GM21576 (cell line): Measurements from ENCODE around the gene STX18.
"Not testable (repeated sequence)": the region's sequence is repeated elsewhere in the genome, so short reads cannot be mapped to it uniquely, and the experiment has no call there.

Experiments
- ATAC-seq: cut with Tn5 transposase; IDR thresholded peaks from one replicate; pipeline ENCODE4 v1.9.1; 2021; ENCODE audit warnings: mild to moderate bottlenecking, moderate library complexity; ENCODE audit not compliant: unreplicated experiment

STX18 gene

DNA sequence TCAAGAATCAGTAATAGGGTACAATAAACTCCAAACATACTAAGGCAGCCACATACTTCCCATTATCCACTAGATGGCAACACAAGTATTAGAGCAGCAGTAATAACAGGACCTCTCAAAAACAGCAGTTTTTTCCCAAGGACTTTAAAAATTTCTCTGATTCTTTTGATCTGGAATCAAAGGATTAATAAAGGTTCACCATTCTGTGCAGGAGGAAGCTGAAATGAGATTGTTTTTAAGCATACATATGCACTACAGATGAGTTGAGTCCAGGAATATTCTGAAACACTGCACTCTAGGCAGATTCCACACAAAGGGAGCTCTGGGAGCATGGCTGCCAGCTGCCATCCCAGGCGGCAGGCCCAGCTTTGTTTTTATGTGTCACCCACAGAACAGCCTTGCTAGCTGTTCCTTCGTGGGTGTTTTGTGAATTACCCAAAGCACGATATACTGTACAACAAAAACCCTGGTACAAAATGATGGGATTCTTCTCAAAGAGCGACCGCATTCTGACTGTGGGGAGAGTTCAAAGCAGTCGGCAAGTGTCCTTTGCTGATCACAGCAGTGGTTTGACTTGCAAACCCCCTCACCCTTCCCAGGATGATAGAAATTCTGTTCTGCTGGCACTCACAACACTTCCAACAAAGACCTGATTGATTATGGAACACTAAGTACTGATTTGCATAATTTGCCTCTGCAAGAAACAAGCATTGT, 61.0 kb downstream of the STX18 start:
- ATAC-seq: no peak

GRCh38 chr4:4480205-4480604, 61.6 kb downstream of the STX18 start:
- ATAC-seq: no peak

DNA sequence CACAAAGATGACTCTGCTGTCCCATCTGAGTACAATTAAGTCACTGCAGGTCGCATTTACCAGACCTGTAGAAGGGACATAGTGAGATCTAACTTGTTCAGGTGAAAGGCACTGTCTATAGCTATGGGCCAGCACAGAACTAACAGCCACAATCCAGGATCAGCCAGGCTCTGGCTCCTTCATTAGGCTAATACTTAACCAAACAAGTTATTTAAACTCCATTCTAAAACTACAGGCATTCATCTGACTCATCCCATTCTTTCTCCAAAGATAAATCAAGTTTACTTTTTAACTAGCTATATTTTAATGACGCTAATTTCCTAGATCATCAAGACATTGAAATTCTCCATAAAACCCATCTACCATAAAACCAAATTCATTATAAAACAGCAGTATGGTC, 62.5 kb downstream of the STX18 start:
- no peak for ATAC-seq

DNA sequence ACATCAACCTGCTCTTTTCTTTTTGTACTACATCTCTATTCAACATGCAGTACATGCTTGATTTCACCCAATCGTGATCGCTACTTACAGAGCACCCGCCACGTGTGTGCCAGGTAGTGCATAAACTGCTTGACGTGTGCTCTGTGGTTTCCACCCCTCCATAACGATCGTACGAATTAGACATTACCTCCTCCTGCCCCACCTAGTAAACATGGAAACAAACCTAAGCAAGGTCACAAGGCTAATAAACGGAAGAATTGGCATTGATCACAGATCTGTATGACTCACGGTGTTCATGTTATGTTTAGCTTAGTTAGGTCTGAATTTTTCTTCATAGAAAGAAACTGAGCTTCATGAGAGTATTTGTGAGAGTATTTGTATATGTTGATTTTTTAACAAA, 64.1 kb downstream of the STX18 start:
- ATAC-seq: no peak

DNA sequence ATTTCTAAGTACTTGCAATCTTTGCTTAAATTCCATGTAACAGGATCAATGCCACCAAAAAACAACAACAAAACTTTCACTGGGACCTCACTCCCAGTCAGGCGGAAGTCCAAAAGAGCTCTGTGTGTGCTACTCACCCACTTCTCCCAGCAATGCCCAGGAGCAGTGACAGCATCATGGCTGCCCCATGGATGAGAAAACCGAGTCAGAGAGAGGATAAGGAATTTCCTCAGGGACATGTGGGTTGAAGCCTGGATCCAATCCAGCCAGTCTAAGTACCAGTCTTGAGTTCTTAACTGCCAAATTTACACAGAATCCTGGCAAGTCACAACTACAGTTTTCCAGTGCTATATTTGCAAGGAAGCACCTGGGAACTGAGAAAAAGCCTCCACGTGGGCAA, 64.5 kb downstream of the STX18 start:
- ATAC-seq: no peak

GRCh38 chr4:4474476-4474875, 67.4 kb downstream of the STX18 start:
- ATAC-seq: no peak

DNA sequence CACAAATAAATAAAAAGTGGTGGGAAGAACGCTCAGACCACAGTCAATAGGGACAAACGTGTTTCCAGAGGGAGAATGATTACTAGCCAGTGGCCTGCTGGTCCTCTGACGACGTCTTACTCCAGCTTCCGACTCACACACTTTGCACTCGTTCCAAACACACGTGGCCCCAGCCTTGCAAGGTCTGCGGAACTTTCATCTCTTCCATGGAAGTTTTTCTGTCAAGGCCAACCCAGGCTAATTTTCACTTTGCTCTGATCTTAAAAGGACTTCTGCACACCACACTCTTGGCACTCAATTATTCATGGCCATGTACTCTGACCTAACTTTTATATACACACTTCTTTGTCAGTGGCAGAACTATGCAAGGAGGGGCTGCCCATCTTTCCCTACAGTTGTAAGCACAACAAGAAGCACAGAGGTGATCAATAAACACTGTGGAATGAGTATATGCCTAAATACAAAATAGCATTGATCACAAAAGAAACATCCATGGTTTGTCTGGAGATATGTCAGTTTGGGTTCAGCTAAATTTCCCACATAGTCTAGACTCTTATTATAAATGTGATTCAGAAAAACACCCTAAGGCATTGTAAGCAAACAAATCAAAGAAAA, 69.4 kb downstream of the STX18 start:
- ATAC-seq: no peak

DNA sequence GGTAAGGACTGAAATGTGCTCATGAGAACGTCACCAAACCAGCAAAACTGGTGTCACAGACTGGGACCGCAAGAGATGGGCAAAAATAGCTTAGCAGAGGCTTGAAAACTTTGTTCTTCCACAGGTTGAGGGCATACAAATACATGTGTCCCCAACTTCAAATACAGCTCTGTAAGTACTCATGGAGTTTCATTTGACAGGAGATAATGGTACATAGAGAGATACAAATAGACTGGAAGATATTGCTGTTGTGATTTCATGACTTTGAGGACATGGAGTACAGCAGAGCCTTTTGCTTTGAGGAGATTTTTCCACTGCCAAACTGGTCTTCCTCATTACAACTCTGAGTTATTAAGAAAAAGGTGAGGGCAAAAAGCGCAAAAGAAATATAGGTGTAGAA, 70.7 kb downstream of the STX18 start:
- ATAC-seq: no peak

DNA sequence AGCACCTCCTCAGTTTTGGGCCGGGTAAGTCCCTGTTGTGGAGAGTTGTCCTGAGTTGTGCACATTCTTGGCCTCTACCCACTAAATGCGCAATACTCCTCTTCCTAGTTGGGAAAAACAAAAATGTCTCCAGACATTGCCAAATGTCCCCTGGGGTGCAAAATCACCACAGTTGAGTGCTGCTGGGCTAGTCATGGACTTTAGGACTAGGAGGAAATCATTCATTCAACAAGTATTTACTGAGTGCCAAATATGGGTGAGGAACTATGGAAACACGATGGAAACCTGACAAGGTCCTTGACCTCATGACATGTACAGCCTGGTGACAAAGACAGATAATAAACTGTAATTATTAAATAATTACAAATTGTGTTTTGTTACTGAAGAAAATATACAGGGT, 71.6 kb downstream of the STX18 start:
- ATAC-seq: no peak

- not testable (repeated sequence) for ATAC-seq
Observed at GRCh38 chr4:4465238-4465637, 76.6 kb downstream of the STX18 start.

- no peak for ATAC-seq
Observed at GRCh38 chr4:4462970-4463369, 78.9 kb downstream of the STX18 start.

DNA sequence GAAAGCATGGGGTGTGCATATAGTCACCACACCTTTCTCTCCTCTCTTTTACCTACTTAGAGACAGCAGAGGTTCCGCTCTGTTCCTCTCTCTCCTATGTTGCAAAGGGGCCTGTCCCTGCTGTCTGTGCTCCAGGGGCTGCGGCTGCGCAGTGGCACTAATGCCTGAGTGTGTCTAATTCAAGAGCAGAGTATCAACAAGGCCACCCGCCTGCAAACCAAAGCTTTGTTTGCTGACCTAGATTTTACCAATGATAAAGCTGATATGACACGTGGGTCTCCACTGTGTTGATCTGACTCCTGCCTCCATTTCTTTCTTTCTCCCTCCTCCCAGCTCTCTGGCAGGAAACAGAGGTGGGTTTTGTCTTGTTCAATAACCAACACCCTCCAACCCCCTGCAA, 80.0 kb downstream of the STX18 start:
- no peak for ATAC-seq

DNA sequence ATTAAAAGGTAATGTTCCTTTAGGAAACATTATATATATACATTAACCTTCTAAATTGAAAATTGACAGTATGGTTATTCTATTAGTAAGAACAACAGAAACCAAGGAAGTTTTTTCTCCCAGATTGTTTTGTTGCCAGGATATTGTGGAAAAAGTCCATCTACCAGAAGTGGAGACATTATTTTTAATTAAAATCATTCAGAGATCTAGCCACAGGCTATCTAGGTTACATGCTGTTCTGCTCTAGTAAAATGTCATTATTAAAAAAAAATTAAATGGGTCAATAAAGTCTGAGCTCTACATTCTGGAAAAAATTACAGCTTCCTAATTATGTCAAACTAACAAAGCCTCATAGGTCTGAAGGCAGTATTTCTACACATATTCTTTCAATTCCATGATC, 80.7 kb downstream of the STX18 start:
- no peak for ATAC-seq

GRCh38 chr4:4460759-4461158, 81.1 kb downstream of the STX18 start:
- no peak for ATAC-seq

GRCh38 chr4:4459181-4459580, 82.7 kb downstream of the STX18 start:
- no peak for ATAC-seq

- ATAC-seq: no peak
Observed at GRCh38 chr4:4457803-4458553, 83.9 kb downstream of the STX18 start.

DNA sequence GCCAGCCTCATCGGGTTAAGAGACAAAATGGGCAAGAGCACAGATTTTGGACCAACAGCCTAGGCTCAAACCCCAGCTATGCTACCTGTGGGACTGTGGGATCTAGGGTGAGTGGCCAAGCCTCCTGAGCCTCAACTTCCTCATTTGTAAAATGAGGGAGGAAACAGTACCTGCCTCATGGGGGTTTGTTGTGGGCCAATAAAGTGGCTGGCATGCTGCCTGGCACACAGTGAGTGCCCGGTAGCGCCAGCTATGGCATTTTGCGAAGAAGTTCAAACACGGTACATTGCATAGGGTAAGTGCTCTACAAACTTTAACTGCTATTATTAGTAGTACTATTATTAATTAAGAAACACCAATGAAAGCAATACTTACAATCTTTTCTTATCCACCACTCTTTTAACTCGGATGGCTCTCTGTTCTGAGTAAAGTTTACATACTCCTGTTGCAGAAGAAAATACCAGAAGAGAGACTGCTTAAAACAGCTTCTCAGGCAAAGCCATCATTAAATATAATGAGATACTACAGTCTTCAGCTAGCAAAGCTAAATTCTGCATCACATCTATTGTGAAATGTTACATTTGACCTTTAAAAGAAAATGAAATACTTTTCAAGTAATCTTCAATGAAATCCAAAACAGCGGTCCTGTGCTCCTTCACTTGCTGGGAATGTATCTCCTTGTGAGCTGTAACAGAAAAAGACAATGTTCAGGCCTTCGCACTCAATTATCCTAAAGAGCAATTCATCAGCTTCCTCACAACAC, 84.9 kb downstream of the STX18 start:
- no peak for ATAC-seq

DNA sequence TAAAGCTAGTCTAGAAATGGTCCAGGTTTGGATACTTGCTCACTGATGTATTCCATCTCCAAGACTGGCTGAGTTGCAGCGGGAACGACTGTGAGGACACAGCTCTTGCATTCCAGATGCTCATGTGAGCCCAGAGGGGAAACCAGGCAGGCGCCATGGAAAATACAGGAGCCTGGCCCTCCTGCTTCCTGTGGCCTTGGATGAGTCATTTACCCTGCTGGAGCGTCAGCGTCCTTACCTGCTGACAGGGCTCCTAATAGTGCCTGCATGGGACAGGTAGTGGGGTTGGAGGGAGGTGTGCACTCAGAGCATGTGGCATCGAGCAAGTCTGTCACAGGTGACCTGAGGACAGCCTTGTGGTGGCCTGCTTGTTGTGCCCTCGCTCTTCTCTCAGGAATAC, 85.5 kb downstream of the STX18 start:
- ATAC-seq: no peak

DNA sequence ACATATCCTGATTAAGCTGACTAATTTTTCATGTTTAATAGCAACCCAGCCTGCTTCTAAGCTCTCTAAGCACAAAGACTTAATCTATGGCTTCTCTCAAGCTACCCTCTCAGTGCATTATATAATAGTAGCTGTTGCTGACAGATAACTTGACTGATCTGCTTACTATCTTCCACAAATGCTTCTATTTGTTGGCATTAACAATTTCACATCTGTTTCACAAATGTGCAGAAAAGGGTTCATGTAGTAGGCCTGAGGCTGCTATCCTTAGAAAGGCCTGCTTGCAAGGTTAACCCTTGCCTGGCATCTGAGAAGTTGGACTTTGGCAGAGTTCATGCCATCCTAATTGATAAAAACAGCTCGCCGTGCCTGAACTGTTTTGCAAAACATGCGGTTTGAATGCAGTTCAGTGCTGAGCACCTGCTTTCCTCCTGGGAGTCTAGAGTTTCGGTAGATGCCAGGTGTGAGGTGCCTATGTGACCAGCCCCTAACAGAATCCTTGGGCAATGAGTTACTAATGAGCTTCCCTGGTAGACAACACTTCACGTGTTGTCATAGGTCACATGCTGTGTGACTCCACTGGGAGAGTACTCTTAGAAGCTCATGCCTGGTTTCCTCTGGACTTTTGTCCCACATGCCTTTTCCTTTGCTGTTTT, 86.5 kb downstream of the STX18 start:
- ATAC-seq: peak; percentile 64

DNA sequence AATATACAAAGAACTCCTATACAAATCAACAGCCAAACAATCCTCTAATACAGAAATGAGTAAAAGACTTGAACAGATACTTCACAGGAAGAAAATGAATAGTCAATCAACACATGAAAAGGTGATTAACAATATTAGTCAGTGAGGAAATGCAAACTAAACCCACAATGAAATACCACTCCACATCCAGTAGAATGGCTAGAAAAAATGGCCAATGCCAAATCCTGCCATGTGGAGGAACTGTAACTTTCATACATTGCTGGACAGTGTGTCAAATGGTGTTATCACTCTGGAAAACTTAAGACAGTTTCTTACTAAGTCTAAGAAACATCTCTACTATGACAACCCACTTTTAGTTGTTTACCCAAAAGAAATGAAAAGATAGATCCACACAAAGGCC, 95.4 kb downstream of the STX18 start:
- ATAC-seq: no peak

- no peak for ATAC-seq
Observed at GRCh38 chr4:4443821-4444220, 98.0 kb downstream of the STX18 start.
